A549 (cell line): ENCODE results near the gene CDK17. TPM values are rescaled to one million over a fixed set of nuclear protein-coding genes. Genes with fewer than 3 reads are reported as not detected.

Experiments
- ATAC-seq, 2 experiments: fragments of 200-7000 bp in 1 of 2; fragments of >200 bp in 1 of 2; cut with Nextera tagmentation in 1 of 2; cut with Tn5 transposase in 1 of 2; 3 replicates each; pipeline versions ENCODE4 v1.8.0 to v1.9.1; 2018 to 2020; ENCODE audit warnings: mild to moderate bottlenecking in 1 of 2, moderate library complexity in 1 of 2
- CTCF ChIA-PET: fragments of 300-600 bp; sonication (Branson Sonifier 250); formaldehyde crosslinking; extraction: SDS; loops from one replicate; lab custom pipeline; 2021; ENCODE audit warnings: antibody characterized with exemption, inconsistent platforms; lab: Yijun Ruan, JAX
- POLR2A ChIA-PET: fragments of 350-600 bp; formaldehyde crosslinking; extraction: SDS; loops from one replicate; lab custom pipeline; 2021; ENCODE audit warnings: antibody characterized with exemption, inconsistent platforms; lab: Yijun Ruan, JAX
- DNase-seq, 2 experiments: peaks; one replicate each; pipeline versions ENCODE4 v3.0.0 to v3.0.0-alpha.2; 2011 to 2016; ENCODE audit warnings: low read depth in 1 of 2, low spot score in 1 of 2
- FAIRE-seq: peaks from 2 replicates; lab custom pipeline; 2011; peaks lifted over from hg19 to GRCh38; lab: Jason Lieb, UNC
- H3K27ac ChIP-seq, 2 experiments: fragments of >200 bp; sonication (Bioruptor Twin); formaldehyde crosslinking; 3 replicates each; pipeline ENCODE4 v1.5.1; 2016 to 2017
- H3K4me1 ChIP-seq: fragments of >200 bp; sonication (Bioruptor Twin); formaldehyde crosslinking; 3 replicates; pipeline ENCODE4 v1.6.1; 2016
- H3K4me2 ChIP-seq: fragments of >200 bp; sonication (Bioruptor Twin); formaldehyde crosslinking; 3 replicates; pipeline ENCODE4 v1.6.1; 2016
- H3K4me3 ChIP-seq: fragments of >200 bp; sonication (Bioruptor Twin); formaldehyde crosslinking; 3 replicates; pipeline ENCODE4 v1.5.1; 2016
- H3K9me3 ChIP-seq: fragments of >200 bp; sonication (Bioruptor Twin); formaldehyde crosslinking; 3 replicates; pipeline ENCODE4 v1.6.1; 2016
- CBX2 ChIP-seq: fragments of 200-600 bp; sonication (generic); IDR thresholded peaks from 2 replicates; pipeline ENCODE4 v1.6.1; 2016; ENCODE audit warnings: low read depth, mild to moderate bottlenecking, borderline replicate concordance
- E2F6 ChIP-seq: IDR thresholded peaks from 2 replicates; pipeline ENCODE4 v1.6.1; 2012; ENCODE audit warnings: low read depth, borderline replicate concordance
- EHF ChIP-seq: fragments of 250-450 bp; sonication (Bioruptor Pico); IDR thresholded peaks from 2 replicates; pipeline ENCODE4 v1.5.0; 2020; ENCODE audit warnings: mild to moderate bottlenecking
- FOXS1 ChIP-seq: fragments of 250-450 bp; sonication (Bioruptor Pico); IDR thresholded peaks from 2 replicates; pipeline ENCODE4 v1.5.0; 2020; ENCODE audit warnings: mild to moderate bottlenecking, moderate library complexity
- HMGXB4 ChIP-seq: fragments of 250-450 bp; sonication (Bioruptor Pico); IDR thresholded peaks from 2 replicates; pipeline ENCODE4 v1.5.0; 2021; ENCODE audit warnings: mild to moderate bottlenecking, moderate library complexity, borderline replicate concordance
- HOXA7 ChIP-seq: fragments of 250-450 bp; sonication (Bioruptor Pico); IDR thresholded peaks from 2 replicates; pipeline ENCODE4 v1.5.0; 2020; ENCODE audit warnings: mild to moderate bottlenecking, moderate library complexity
- JUN ChIP-seq, 2 experiments: fragments of >200 bp; sonication (Bioruptor Twin); formaldehyde crosslinking; IDR thresholded peaks; 2 replicates in 1 of 2; 3 replicates in 1 of 2; pipeline ENCODE4 v1.6.1; 2016 to 2017
- KDM1A ChIP-seq: fragments of 200-600 bp; sonication (generic); IDR thresholded peaks from 2 replicates; pipeline ENCODE4 v1.6.1; 2016; ENCODE audit warnings: low read depth, mild to moderate bottlenecking
- KDM5A ChIP-seq: fragments of 200-600 bp; sonication (generic); IDR thresholded peaks from 2 replicates; pipeline ENCODE4 v1.6.1; 2016; ENCODE audit warnings: antibody characterized with exemption, mild to moderate bottlenecking
- MAZ ChIP-seq: fragments of 150-350 bp; IDR thresholded peaks from 2 replicates; pipeline ENCODE4 v1.6.1; 2014; ENCODE audit warnings: antibody characterized with exemption, low read depth, low read length, borderline replicate concordance
- MYC ChIP-seq: IDR thresholded peaks from 2 replicates; pipeline ENCODE4 v1.6.1; 2012; ENCODE audit warnings: mild to moderate bottlenecking, inconsistent platforms, low read length, improper control_type of control experiment, borderline replicate concordance
- NFE2L2 ChIP-seq: fragments of 150-350 bp; conservative IDR thresholded peaks from 2 replicates; pipeline ENCODE4 v1.6.1; 2014; ENCODE audit warnings: low read length
- NPAS2 ChIP-seq: fragments of 250-450 bp; sonication (Bioruptor Pico); IDR thresholded peaks from 2 replicates; pipeline ENCODE4 v1.8.0; 2022; ENCODE audit warnings: mild to moderate bottlenecking, moderate library complexity, borderline replicate concordance
- NR3C1 ChIP-seq: fragments of >200 bp; sonication (Bioruptor Twin); formaldehyde crosslinking; IDR thresholded peaks from 3 replicates; pipeline ENCODE4 v1.6.1; 2017
- PBX3 ChIP-seq: IDR thresholded peaks from 2 replicates; pipeline ENCODE4 v1.6.1; 2012
- PHF8 ChIP-seq: fragments of 200-600 bp; sonication (generic); IDR thresholded peaks from 2 replicates; pipeline ENCODE4 v1.6.1; 2016; ENCODE audit warnings: low read depth, mild to moderate bottlenecking, antibody characterized with exemption, moderate library complexity, borderline replicate concordance
- RARB ChIP-seq: fragments of 250-450 bp; sonication (Bioruptor Pico); IDR thresholded peaks from 2 replicates; pipeline ENCODE4 v1.8.0; 2021; ENCODE audit warnings: mild to moderate bottlenecking, moderate library complexity
- SMC3 ChIP-seq: fragments of >200 bp; sonication (Bioruptor Twin); formaldehyde crosslinking; IDR thresholded peaks from 3 replicates; pipeline ENCODE4 v1.6.1; 2018; ENCODE audit warnings: inconsistent platforms
- TP53 ChIP-seq: fragments of 250-450 bp; sonication (Bioruptor Pico); IDR thresholded peaks from 2 replicates; pipeline ENCODE4 v1.5.0; 2021; ENCODE audit warnings: mild to moderate bottlenecking, moderate library complexity
- USF2 ChIP-seq: fragments of 450-650 bp; IDR thresholded peaks from 2 replicates; pipeline ENCODE4 v1.6.1; 2014; ENCODE audit warnings: antibody characterized with exemption
- WGBS: methylation state at CpG from one replicate; pipeline ENCODE4 v1.1.6; 2017; ENCODE audit errors: missing lambda C conversion rate; 5-methylcytosine and 5-hydroxymethylcytosine counted together
- polyA plus RNA-seq, 4 experiments: library from polyadenylated mRNA; depleted of rRNA in 3 of 4; stranded (reverse); fragments of >200 nt; fragmentation: RNase III in 1 of 4; extraction: RNeasy Plus Mini Kit Qiagen cat#74134 plus additional on column Dnase treatment in 1 of 4; gene quantifications; 2 replicates in 3 of 4; 3 replicates in 1 of 4; pipeline ENCODE4 v1.2.3, GENCODE V29; 2011 to 2017

CDK17 gene
- polyA plus RNA-seq, 2 of the 4 experiments (the other 2 are of a cell fraction), result 11.4 to 43.5 TPM

GRCh38 chr12:96445691-96446583 is 45.7 kb upstream of the CDK17 start:
- FAIRE-seq, result no peak
- H3K27ac ChIP-seq, result peak overlapping the region in 1 of 2 experiments; percentile 31; a peak in 1 of 6 replicates
- no peak for TF ChIP-seq HOXA7 (CRISPR knock-in tag)
- TF ChIP-seq MYC, result no peak
- TF ChIP-seq SMC3, result no peak
- TF ChIP-seq KDM1A, result no peak
- TF ChIP-seq JUN (IDR thresholded peaks at IDR 0.05), result no peak
- no peak for TF ChIP-seq CBX2
- no peak for TF ChIP-seq NFE2L2
- no peak for TF ChIP-seq FOXS1
- TF ChIP-seq USF2, result no peak
- TF ChIP-seq E2F6, result no peak
- no peak for TF ChIP-seq MAZ
- TF ChIP-seq KDM5A, result no peak
- no peak for TF ChIP-seq NPAS2
- no peak for TF ChIP-seq PBX3
- no peak for TF ChIP-seq NR3C1
- no peak for TF ChIP-seq TP53
- no peak for TF ChIP-seq EHF (CRISPR knock-in tag)
- TF ChIP-seq HMGXB4 (CRISPR knock-in tag), result no peak
- no peak for TF ChIP-seq PHF8
- 0 out of 3 replicates have a peak, but pooled peaks cover 3% of the 10 kb centered on the region for H3K4me1 ChIP-seq
- peak; percentile 50 to 71; a peak in 4 of 6 replicates for ATAC-seq
- CTCF ChIA-PET, result interaction anchor here (1.5 to 2.1 kb wide), 4 partner anchors 9 to 44 kb away, joined by 6 to 7 read pairs (median 6); partner anchors contain the start of gene CFAP54
- H3K9me3 ChIP-seq, result no peaks in the 10 kb centered on the region
- no peak overlapping the region for H3K4me2 ChIP-seq
- no peak overlapping the region for H3K4me3 ChIP-seq
- peak in 1 of 2 experiments; percentile 24 for DNase-seq
- POLR2A ChIA-PET, result interaction anchor here (1.5 kb wide), 1 partner anchor 45 kb away, joined by 3 read pairs; the partner anchor contains the start of gene CDK17
- WGBS, result 70% methylated on average over 6 of the region's 6 CpGs

GRCh38 chr12:96444399-96444798 is 44.2 kb upstream of the CDK17 start:
- FAIRE-seq (no peak), DNase-seq (no peak), ATAC-seq (no peak)
- 92% methylated on average over 10 of the region's 10 CpGs for WGBS
- TF ChIP-seq RARB (CRISPR knock-in tag) (no peak), PHF8 (no peak), KDM5A (no peak)
- ChIA-PET POLR2A (no interaction called here), CTCF (interaction anchor here (1.6 to 1.7 kb wide), 2 partner anchors 17 to 45 kb away, joined by 4 to 6 read pairs; partner anchors contain the start of gene CFAP54)
- Histone ChIP-seq H3K4me1 (0 out of 3 replicates have a peak, but pooled peaks cover 3% of the 10 kb centered on the region), H3K4me2 (no peak overlapping the region), H3K9me3 (no peaks in the 10 kb centered on the region), H3K27ac (no peak overlapping the region), H3K4me3 (no peak overlapping the region)
